HepG2 (cell line): Measurements from ENCODE around the gene NKRF. TPM values are rescaled to one million over a fixed set of nuclear protein-coding genes. Genes with fewer than 3 reads are reported as not detected.

Experiments
- CTCF ChIP-seq: sonication (generic); formaldehyde crosslinking; IDR thresholded peaks from 2 replicates; pipeline ENCODE4 v1.5.0; 2020; ENCODE audit warnings: mild to moderate bottlenecking, missing genetic modification reagents, moderate library complexity
- GPBP1L1 ChIP-seq: sonication (generic); formaldehyde crosslinking; IDR thresholded peaks from 2 replicates; pipeline ENCODE4 v1.5.0; 2020; ENCODE audit warnings: mild to moderate bottlenecking, missing genetic modification reagents
- HBP1 ChIP-seq: IDR thresholded peaks from 2 replicates; pipeline ENCODE4 v1.6.1; 2016; ENCODE audit warnings: low read depth, control low read depth
- HOXA3 ChIP-seq: sonication (generic); formaldehyde crosslinking; IDR thresholded peaks from 2 replicates; pipeline ENCODE4 v1.5.0; 2020; ENCODE audit warnings: missing genetic modification reagents
- HOXD1 ChIP-seq: sonication (generic); formaldehyde crosslinking; IDR thresholded peaks from 2 replicates; pipeline ENCODE4 v1.5.0; 2020; ENCODE audit warnings: missing genetic modification reagents
- KDM4B ChIP-seq: sonication (generic); formaldehyde crosslinking; IDR thresholded peaks from 2 replicates; pipeline ENCODE4 v1.4.0; 2020; ENCODE audit warnings: missing genetic modification reagents
- SOX6 ChIP-seq, 2 experiments: fragments of 450-650 bp in 1 of 2; sonication (generic) in 1 of 2; formaldehyde crosslinking in 1 of 2; IDR thresholded peaks; 2 replicates each; pipeline versions ENCODE4 v1.4.0 to v1.6.1; 2017 to 2020; ENCODE audit warnings: antibody characterized with exemption in 1 of 2, mild to moderate bottlenecking in 1 of 2, missing genetic modification reagents in 1 of 2
- TFDP2 ChIP-seq: sonication (generic); formaldehyde crosslinking; IDR thresholded peaks from 2 replicates; pipeline ENCODE4 v1.4.0; 2020; ENCODE audit warnings: missing genetic modification reagents
- ZHX1 ChIP-seq: sonication (generic); formaldehyde crosslinking; IDR thresholded peaks from 2 replicates; pipeline ENCODE4 v1.8.1; 2022; ENCODE audit warnings: low read depth, mild to moderate bottlenecking, missing genetic modification reagents
- ZNF296 ChIP-seq: sonication (generic); formaldehyde crosslinking; conservative IDR thresholded peaks from 2 replicates; pipeline ENCODE4 v1.5.0; 2020; ENCODE audit warnings: mild to moderate bottlenecking, missing genetic modification reagents
- ZNF431 ChIP-seq: sonication (generic); formaldehyde crosslinking; IDR thresholded peaks from 2 replicates; pipeline ENCODE4 v1.9.0; 2022; ENCODE audit warnings: missing genetic modification reagents, low read depth, mild to moderate bottlenecking, borderline replicate concordance
- ZNF564 ChIP-seq: sonication (generic); formaldehyde crosslinking; IDR thresholded peaks from 2 replicates; pipeline ENCODE4 v1.8.1; 2023; ENCODE audit warnings: mild to moderate bottlenecking, missing genetic modification reagents
- ZNF607 ChIP-seq: sonication (generic); formaldehyde crosslinking; IDR thresholded peaks from 2 replicates; pipeline ENCODE4 v1.5.1; 2020; ENCODE audit warnings: missing genetic modification reagents, mild to moderate bottlenecking, borderline replicate concordance
- polyA plus RNA-seq, 8 experiments: library from polyadenylated mRNA; depleted of rRNA in 3 of 8; stranded (reverse) in 7 of 8; unstranded in 1 of 8; fragments of >200 nt; fragmentation: Illumina TruSeq in 4 of 8; extraction: Trizol in 4 of 8; gene quantifications; 2 replicates each; pipeline versions ENCODE4 v1.2.1 to v1.2.3, GENCODE V29; 2011 to 2016; ENCODE audit warnings: low read depth in 4 of 8, missing spikeins in 1 of 8, mixed read lengths in 1 of 8; ENCODE audit not compliant: insufficient read depth in 1 of 8
- total RNA-seq, 5 experiments: library from RNA; depleted of rRNA; stranded (reverse); fragments of >200 nt; fragmentation: Illumina TruSeq; extraction: Trizol; gene quantifications; 2 replicates each; pipeline ENCODE4 v1.2.3, GENCODE V29; 2016; ENCODE audit warnings: low read depth in 1 of 5

The NKRF gene
- total and polyA plus RNA-seq, 2 of the 13 experiments (the other 11 are each of a cell fraction or from before 2014, with no cell fraction given): 3.3 to 6.0 TPM

GRCh38 chrX:119606280-119607017 lies at the start of gene NKRF (continued):
- TF ChIP-seq ZHX1 (0 out of 2 replicates have a peak, but pooled peaks have one; percentile 12), HOXD1 (CRISPR knock-in tag) (no peak), ZNF564 (CRISPR knock-in tag) (peak; percentile 12; the same call in 1 of the 2 replicates), GPBP1L1 (CRISPR knock-in tag) (no peak), TFDP2 (CRISPR knock-in tag) (peak; percentile 68; the same call in 1 of the 2 replicates), KDM4B (CRISPR knock-in tag) (no peak), HBP1 (CRISPR knock-in tag) (no peak), ZNF431 (no peak), HOXA3 (CRISPR knock-in tag) (peak; percentile 65; the same call in 1 of the 2 replicates), CTCF (CRISPR knock-in tag) (no peak), ZNF607 (CRISPR knock-in tag) (0 out of 2 replicates have a peak, but pooled peaks have one; percentile 24), SOX6 (IDR thresholded peaks at IDR 0.05) (no peak), SOX6 (CRISPR knock-in tag; IDR thresholded peaks at IDR 0.05) (no peak), ZNF296 (CRISPR knock-in tag) (no peak)
